DMS53 (cell line): ENCODE measurements around the gene CASTOR2.
"Not testable (repeated sequence)": the region's sequence is repeated elsewhere in the genome, so short reads cannot be mapped to it uniquely, and the experiment has no call there.

Experiments used
- DNase-seq: peaks from one replicate; lab custom pipeline; 2025; lab: John Stamatoyannopoulos, UW

Gene CASTOR2

GRCh38 chr7:75050501-75050900 is 86.0 kb downstream of the CASTOR2 start:
- no peak for DNase-seq

- DNase-seq, result peak; percentile 40
Measured at GRCh38 chr7:75054744-75055143, 90.2 kb downstream of the CASTOR2 start.

DNA sequence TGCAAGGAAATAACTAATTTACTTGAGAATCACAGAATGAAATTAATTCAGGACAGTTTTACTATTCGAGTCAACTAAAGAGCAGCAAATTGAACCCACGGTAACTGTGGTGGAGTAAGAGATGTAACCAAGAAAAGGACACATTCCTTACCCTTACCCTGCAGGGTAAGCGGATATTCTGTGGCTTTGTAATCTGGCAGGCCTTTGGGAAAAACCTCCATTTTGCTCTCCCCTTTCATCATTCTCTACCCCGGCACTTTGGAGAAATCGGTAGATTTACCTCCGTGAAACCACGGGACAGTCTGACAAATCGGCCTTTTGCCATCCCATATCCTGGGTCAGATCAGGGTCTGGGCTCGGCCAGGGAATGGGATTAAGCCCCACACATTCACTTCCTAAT is 90.7 kb downstream of the CASTOR2 start:
- no peak for DNase-seq

DNA sequence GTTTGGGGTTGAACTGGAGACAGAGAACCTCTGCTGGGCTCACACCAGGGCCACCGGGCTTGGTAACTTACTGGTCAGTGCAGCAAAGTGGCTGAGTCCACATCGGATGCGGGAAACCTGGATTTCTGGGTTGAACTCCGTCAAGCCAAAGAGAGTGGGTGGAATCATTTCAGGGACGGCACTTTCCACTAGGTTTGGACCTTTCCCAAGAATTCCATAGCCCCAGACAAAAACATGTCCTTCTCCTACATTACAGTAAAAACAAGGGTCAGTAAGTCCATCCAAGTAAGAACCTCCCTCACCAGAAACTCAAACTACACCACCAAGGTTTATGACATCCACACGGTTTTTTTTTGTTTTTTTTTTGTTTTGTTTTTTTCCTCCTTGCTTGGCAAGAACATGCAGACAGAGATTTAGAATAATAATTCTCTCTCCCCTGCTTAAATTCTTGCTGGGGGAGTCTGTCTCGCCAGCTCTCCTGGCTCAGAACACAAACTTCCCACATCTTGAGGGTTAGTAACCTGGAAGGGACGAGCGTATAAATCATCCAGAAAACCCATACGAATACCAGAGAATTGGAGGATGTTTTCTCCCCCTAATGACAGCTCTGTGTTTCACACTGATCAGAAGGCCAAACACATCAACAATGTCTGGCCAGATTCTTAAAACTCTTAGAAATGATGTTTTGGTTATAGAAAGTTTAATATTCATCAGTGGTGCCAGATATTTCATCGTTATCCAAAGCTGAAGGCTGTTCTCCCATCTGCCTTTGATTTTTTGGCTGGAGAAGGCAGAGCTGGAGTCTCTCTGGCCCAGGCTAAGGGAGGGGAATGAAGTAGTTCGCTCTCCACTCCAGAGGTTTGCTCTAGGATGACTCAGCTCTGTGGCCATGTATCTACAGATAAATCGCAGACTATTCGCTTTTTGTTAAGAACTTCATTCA is 91.6 kb downstream of the CASTOR2 start:
- DNase-seq, result peak; percentile 40

DNA sequence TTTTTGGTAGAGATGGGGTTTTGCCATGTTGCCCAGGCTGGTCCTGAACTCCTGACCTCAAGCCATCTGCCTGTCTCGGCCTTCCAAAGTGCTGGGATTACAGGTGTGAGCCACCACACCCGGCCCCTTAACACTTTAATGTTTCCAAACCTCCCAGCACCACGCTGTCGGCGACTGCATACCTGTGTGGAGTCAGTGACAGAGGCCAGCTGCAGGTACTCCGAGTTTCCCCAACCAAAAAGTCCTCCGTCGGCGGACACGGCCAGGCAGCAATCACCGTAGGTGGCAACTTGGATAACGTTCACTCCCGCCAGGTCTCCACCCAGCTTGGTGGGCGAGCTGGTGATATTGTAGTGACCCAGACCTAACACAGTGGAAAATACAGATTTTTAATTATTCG is 93.9 kb downstream of the CASTOR2 start:
- DNase-seq, result no peak

- no peak for DNase-seq
Measured at GRCh38 chr7:75064291-75064690, 99.8 kb downstream of the CASTOR2 start.

GRCh38 chr7:75064801-75065200 is 100.3 kb downstream of the CASTOR2 start:
- no peak for DNase-seq

DNA sequence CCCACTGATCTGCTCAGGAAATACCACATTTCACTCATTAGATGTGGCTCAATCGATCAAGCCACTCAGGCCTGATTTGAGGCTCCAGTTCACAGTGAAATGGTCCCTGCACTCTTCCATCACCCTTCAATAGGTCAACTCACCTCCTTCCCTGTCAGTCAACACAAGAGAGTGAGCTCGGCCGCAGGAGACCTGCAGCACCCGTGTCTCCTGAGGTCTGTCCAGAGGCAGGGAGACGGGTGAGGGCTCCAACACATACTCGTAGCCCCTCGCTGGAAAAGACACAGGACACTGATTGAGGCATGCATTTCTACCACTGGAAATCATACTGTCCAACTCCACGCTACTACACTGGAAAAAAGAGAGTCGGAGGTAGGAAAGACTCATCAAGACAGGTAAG is 102.0 kb downstream of the CASTOR2 start:
- DNase-seq, result no peak

DNA sequence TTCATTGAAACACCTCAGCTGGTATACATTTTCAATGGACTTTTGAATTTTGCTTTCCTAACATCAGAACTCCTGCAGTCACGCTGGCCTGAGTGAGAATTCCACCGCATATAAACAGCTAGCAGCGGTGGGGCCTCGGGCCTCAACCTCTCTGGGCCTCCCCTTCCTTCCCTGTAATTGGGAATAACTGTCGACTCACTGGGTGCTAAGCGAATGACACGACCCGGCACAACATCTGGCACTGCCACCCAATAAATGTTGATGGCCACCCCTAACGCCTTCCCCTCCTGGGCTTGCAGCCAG is 108.4 kb downstream of the CASTOR2 start:
- no peak for DNase-seq

DNA sequence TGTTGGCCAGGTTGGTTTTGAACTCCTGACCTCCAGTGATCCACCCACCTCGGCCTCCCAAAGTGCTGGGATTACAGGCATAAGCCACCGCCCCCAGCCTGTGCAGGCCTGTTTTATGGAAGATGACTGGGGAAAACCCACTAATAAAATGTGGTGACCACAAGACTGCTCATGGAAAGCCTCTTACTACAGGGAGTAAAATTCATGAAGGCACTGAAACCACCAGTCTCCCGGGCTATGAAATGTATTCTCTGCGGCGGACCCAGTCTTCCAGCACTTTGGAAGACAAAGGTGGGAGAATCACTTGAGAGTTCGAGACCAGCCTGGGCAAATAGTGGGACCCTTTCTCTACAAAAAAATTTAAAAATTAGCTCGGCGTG is 109.7 kb downstream of the CASTOR2 start:
- not testable (repeated sequence) for DNase-seq
